Vagina (tissue), 2 donors: Measurements from ENCODE around the gene PI16. TPM values are rescaled to one million over a fixed set of nuclear protein-coding genes. Genes with fewer than 3 reads are reported as not detected.

ENCODE experiments used
- DNase-seq, 2 donors: peaks; one replicate each; pipeline ENCODE4 v3.0.0-alpha.2; 2017; ENCODE audit errors: extremely low spot score in 2 of 2
- H3K27ac ChIP-seq: fragments of 200-600 bp; sonication (generic); one replicate; pipeline ENCODE4 v1.5.1; 2019
- H3K27me3 ChIP-seq: fragments of 200-600 bp; sonication (generic); one replicate; pipeline ENCODE4 v1.5.1; 2019
- H3K36me3 ChIP-seq, 2 donors: fragments of 200-600 bp; sonication (generic); one replicate each; pipeline ENCODE4 v1.5.1; 2017 to 2019
- H3K4me1 ChIP-seq: fragments of 200-600 bp; sonication (generic); one replicate; pipeline ENCODE4 v1.5.1; 2019
- H3K4me3 ChIP-seq, 2 donors: fragments of 200-600 bp; sonication (generic); 1 replicate in 1 of 2; 2 replicates in 1 of 2; pipeline ENCODE4 v1.5.1; 2016 to 2019
- H3K9me3 ChIP-seq: fragments of 200-600 bp; sonication (generic); one replicate; pipeline ENCODE4 v1.5.1; 2019
- CTCF ChIP-seq, 3 experiments: fragments of 450-650 bp in 2 of 3; fragments of 200-600 bp in 1 of 3; sonication (generic) in 1 of 3; IDR thresholded peaks; one replicate each; pipeline ENCODE4 v1.5.1; 2017 to 2019; ENCODE audit warnings: antibody characterized with exemption in 3 of 3, mild to moderate bottlenecking in 2 of 3, moderate library complexity in 2 of 3
- POLR2A ChIP-seq, 2 donors: fragments of 450-650 bp; IDR thresholded peaks; one replicate each; pipeline ENCODE4 v1.6.1; 2017; ENCODE audit warnings: antibody characterized with exemption in 2 of 2, mild to moderate bottlenecking in 2 of 2, moderate library complexity in 2 of 2
- POLR2AphosphoS5 ChIP-seq, 2 donors: sonication (generic); formaldehyde crosslinking; IDR thresholded peaks; one replicate each; pipeline ENCODE4 v1.9.0; 2017; ENCODE audit warnings: antibody characterized with exemption in 2 of 2, mild to moderate bottlenecking in 2 of 2, low read depth in 1 of 2; ENCODE audit not compliant: insufficient read depth in 1 of 2
- intact Hi-C: fragments of 100-400 bp; cut with DNase I; formaldehyde crosslinking; loops from one replicate; pipeline ENCODE4 v1.15.1; 2023
- total RNA-seq: library from RNA; depleted of rRNA; stranded (reverse); fragments of >200 nt; gene quantifications from one replicate; pipeline ENCODE4 v1.2.3, GENCODE V29; 2016

The PI16 gene
- total RNA-seq, 1 donor from 2014 or later = 88.6 TPM

GRCh38 chr6:36978421-36979346 is 24.1 kb downstream of the PI16 start:
- H3K27me3 ChIP-seq = no peaks in the 10 kb centered on the region
- H3K4me3 ChIP-seq = peak overlapping the region in 1 of 2 donors; percentile 5
- H3K4me1 ChIP-seq = peaks cover 61% of the 10 kb centered on the region
- H3K9me3 ChIP-seq = no peaks in the 10 kb centered on the region
- TF ChIP-seq POLR2AphosphoS5 (IDR thresholded peaks at IDR 0.05; ENCODE audit: insufficient read depth in 1 of 2, low read depth in 1 of 2) = no peak
- no peak for TF ChIP-seq CTCF (IDR thresholded peaks at IDR 0.05)
- TF ChIP-seq POLR2A (IDR thresholded peaks at IDR 0.05) = no peak
- peak overlapping the region; percentile 86 for H3K27ac ChIP-seq
- peaks cover 0 to 49% of the 10 kb centered on the region in 2 donors for H3K36me3 ChIP-seq
- intact Hi-C loops = no loop called here
- no peak for DNase-seq

GRCh38 chr6:36979347-36979742 is 24.8 kb downstream of the PI16 start:
- H3K27me3 ChIP-seq = no peaks in the 10 kb centered on the region
- DNase-seq = no peak
- peak; percentile 23 to 66 (median 40) for TF ChIP-seq CTCF (IDR thresholded peaks at IDR 0.05)
- TF ChIP-seq POLR2A (IDR thresholded peaks at IDR 0.05) = no peak
- TF ChIP-seq POLR2AphosphoS5 (IDR thresholded peaks at IDR 0.05; ENCODE audit: insufficient read depth in 1 of 2, low read depth in 1 of 2) = peak in 1 of 2 donors; percentile 12
- H3K4me3 ChIP-seq = no peak overlapping the region
- intact Hi-C loops = no loop called here
- H3K4me1 ChIP-seq = peaks cover 67% of the 10 kb centered on the region
- H3K36me3 ChIP-seq = peaks cover 0 to 43% of the 10 kb centered on the region in 2 donors
- peak overlapping the region; percentile 86 for H3K27ac ChIP-seq
- no peaks in the 10 kb centered on the region for H3K9me3 ChIP-seq

DNA sequence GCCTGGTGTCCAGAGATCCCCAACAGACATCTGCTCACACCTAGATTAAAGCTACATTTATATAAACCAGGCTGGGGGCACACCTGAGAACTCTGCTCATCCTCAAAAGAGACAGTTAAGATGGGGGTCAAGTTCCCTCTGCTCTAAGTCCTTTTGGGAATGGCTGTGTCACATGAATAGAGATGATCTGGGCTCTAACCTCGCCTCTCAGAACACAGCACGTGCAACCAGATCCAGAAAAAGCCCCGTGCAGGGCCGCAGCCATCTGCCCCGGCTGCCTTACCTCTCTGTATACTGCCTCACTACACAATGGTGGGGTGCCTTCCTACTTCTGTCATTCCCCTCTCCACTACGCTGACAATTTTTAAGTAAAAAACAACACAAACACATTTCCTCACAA is 25.6 kb downstream of the PI16 start:
- intact Hi-C loops = loop anchor here (10.0 kb wide), 2 partner anchors 95 to 215 kb away; partner anchors contain the start of gene C6orf89
- Histone ChIP-seq H3K36me3 (peaks cover 0 to 35% of the 10 kb centered on the region in 2 donors), H3K4me3 (no peak overlapping the region), H3K9me3 (no peaks in the 10 kb centered on the region), H3K4me1 (peaks cover 75% of the 10 kb centered on the region), H3K27me3 (no peaks in the 10 kb centered on the region), H3K27ac (peak overlapping the region; percentile 86)
- no peak for DNase-seq
- no peak for TF ChIP-seq CTCF (IDR thresholded peaks at IDR 0.05)
- no peak for TF ChIP-seq POLR2AphosphoS5 (IDR thresholded peaks at IDR 0.05; ENCODE audit: insufficient read depth in 1 of 2, low read depth in 1 of 2)
- no peak for TF ChIP-seq POLR2A (IDR thresholded peaks at IDR 0.05)

DNA sequence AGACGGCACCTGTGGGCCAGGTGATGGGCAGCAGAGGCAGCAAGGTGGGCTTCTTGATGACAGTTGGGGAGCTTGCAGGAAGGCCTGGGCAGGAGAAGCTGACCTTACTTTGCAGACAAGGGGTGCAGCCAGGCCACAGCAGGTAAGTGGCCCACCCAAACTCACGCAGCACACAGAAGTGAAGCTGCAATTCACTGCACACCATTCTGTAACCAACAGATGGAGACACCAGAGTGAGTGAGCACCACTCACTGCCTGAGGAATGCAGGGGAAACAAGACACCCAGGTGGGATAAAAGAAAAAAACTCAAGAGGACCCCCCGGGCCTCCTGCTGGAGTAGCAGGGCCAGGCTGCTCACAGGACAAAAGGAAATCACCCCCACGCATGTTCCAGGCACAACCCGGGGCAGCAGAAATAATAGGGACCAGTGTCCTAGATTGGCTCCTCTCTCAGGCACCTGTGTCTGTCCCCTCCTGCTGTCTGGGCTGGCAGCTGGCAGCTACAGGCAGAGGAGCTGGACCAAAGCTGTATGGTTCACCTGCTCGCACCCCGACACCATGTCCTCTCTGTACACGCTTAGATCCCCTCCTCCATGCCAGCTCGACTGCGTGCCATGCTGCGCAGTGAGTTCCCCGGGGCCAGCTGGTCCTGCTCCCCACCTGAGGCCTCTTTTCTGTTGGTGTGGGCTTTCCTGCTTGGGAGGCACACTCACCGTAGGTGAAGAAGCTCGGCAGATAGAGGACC is 26.5 kb downstream of the PI16 start:
- TF ChIP-seq POLR2A (IDR thresholded peaks at IDR 0.05) (no peak), POLR2AphosphoS5 (IDR thresholded peaks at IDR 0.05; ENCODE audit: insufficient read depth in 1 of 2, low read depth in 1 of 2) (no peak), CTCF (IDR thresholded peaks at IDR 0.05) (no peak)

More for the DNA sequence above, 26.5 kb downstream of the PI16 start:
- Histone ChIP-seq H3K4me1 (peaks cover 73% of the 10 kb centered on the region), H3K9me3 (no peaks in the 10 kb centered on the region), H3K4me3 (no peak overlapping the region), H3K36me3 (peaks cover 0 to 26% of the 10 kb centered on the region in 2 donors), H3K27ac (peak overlapping the region; percentile 96), H3K27me3 (no peaks in the 10 kb centered on the region)
- DNase-seq = no peak
- intact Hi-C loops = loop anchor here (10.0 kb wide), 2 partner anchors 96 to 216 kb away; partner anchors contain the start of gene C6orf89
